CD14-positive monocyte (primary cell): ENCODE data around the gene BEND7. TPM values are rescaled to one million over a fixed set of nuclear protein-coding genes. Genes with fewer than 3 reads are reported as not detected.

Experiments used
- DNase-seq, 3 donors: peaks; one replicate each; pipeline ENCODE4 v3.0.0-alpha.2; 2011 to 2022
- H2AFZ ChIP-seq: 2 replicates; pipeline ENCODE4 v1.6.0; 2012; ENCODE audit warnings: mild to moderate bottlenecking, low read depth, low read length, inconsistent platforms; ENCODE audit not compliant: insufficient read depth, poor library complexity, severe bottlenecking
- H3K27ac ChIP-seq, 2 donors: 1 replicate in 1 of 2; 2 replicates in 1 of 2; pipeline ENCODE4 v1.5.1; 2012 to 2013; ENCODE audit warnings: low read length in 2 of 2, control low read depth in 1 of 2, inconsistent platforms in 1 of 2, low read depth in 1 of 2, mild to moderate bottlenecking in 1 of 2
- H3K27me3 ChIP-seq, 2 donors: one replicate each; pipeline versions ENCODE4 v1.6.0 to v1.6.1; 2011 to 2013; ENCODE audit warnings: low read length in 2 of 2; ENCODE audit not compliant: control insufficient read depth in 2 of 2, insufficient read depth in 2 of 2
- H3K36me3 ChIP-seq, 2 donors: replicated peaks in 1 of 2; 1 replicate in 1 of 2; 2 replicates in 1 of 2; pipeline versions ENCODE4 v1.5.1 to v1.6.1; 2012 to 2013; ENCODE audit warnings: low read length in 2 of 2, control low read depth in 1 of 2, inconsistent platforms in 1 of 2, mild to moderate bottlenecking in 1 of 2; ENCODE audit not compliant: insufficient read depth in 2 of 2, control insufficient read depth in 1 of 2
- H3K4me1 ChIP-seq, 2 donors: 1 replicate in 1 of 2; 2 replicates in 1 of 2; pipeline versions ENCODE4 v1.5.1 to v1.6.1; 2012 to 2013; ENCODE audit warnings: low read length in 2 of 2, control low read depth in 1 of 2, inconsistent platforms in 1 of 2, mild to moderate bottlenecking in 1 of 2, moderate library complexity in 1 of 2; ENCODE audit not compliant: insufficient read depth in 2 of 2, control insufficient read depth in 1 of 2
- H3K4me2 ChIP-seq: replicated peaks from 2 replicates; pipeline ENCODE3; 2012; ENCODE audit warnings: low read length, moderate library complexity, mild to moderate bottlenecking; ENCODE audit not compliant: poor library complexity, severe bottlenecking; ENCODE audit errors: extremely low read depth
- H3K4me3 ChIP-seq, 3 experiments: fragments of 200-600 bp in 1 of 3; sonication (generic) in 1 of 3; replicated peaks in 1 of 3; 1 replicate in 2 of 3; 2 replicates in 1 of 3; pipeline ENCODE4 v1.5.1; 2011 to 2013; ENCODE audit warnings: low read length in 3 of 3, mild to moderate bottlenecking in 3 of 3, control low read depth in 2 of 3, low read depth in 2 of 3, inconsistent platforms in 1 of 3, moderate library complexity in 1 of 3
- H3K79me2 ChIP-seq: 2 replicates; pipeline ENCODE4 v1.6.0; 2012; ENCODE audit warnings: mild to moderate bottlenecking, control low read depth, inconsistent platforms, low read length, moderate library complexity; ENCODE audit not compliant: insufficient read depth
- H3K9ac ChIP-seq: 2 replicates; pipeline ENCODE4 v1.6.0; 2017; ENCODE audit warnings: low read length, mild to moderate bottlenecking; ENCODE audit not compliant: insufficient read depth, poor library complexity, severe bottlenecking
- H3K9me3 ChIP-seq, 2 donors: replicated peaks in 1 of 2; 1 replicate in 1 of 2; 2 replicates in 1 of 2; pipeline versions ENCODE4 v1.5.1 to v1.6.1; 2012 to 2013; ENCODE audit warnings: low read length in 2 of 2, control low read depth in 1 of 2; ENCODE audit not compliant: control insufficient read depth in 1 of 2, insufficient read depth in 1 of 2
- H4K20me1 ChIP-seq: 2 replicates; pipeline ENCODE4 v1.6.0; 2012; ENCODE audit warnings: mild to moderate bottlenecking, low read length, control low read depth, moderate library complexity; ENCODE audit not compliant: insufficient read depth
- H3K27ac Mint-ChIP-seq, 7 donors: one replicate each; pipeline ENCODE4 v1.8.0; 2020; ENCODE audit warnings: mild to moderate bottlenecking in 7 of 7, mixed read lengths in 7 of 7, moderate library complexity in 6 of 7, inconsistent platforms in 2 of 7
- H3K27me3 Mint-ChIP-seq, 3 donors: one replicate each; pipeline ENCODE4 v1.8.0; 2021 to 2022; ENCODE audit warnings: low read depth in 3 of 3, mild to moderate bottlenecking in 3 of 3, mixed read lengths in 3 of 3, moderate library complexity in 3 of 3, inconsistent platforms in 1 of 3
- H3K36me3 Mint-ChIP-seq, 2 donors: one replicate each; pipeline ENCODE4 v1.8.0; 2020; ENCODE audit warnings: mixed read lengths in 2 of 2, inconsistent platforms in 1 of 2, mild to moderate bottlenecking in 1 of 2
- H3K4me1 Mint-ChIP-seq: one replicate; pipeline ENCODE4 v1.8.0; 2020; ENCODE audit warnings: mild to moderate bottlenecking, mixed read lengths
- H3K4me3 Mint-ChIP-seq, 2 donors: one replicate each; pipeline ENCODE4 v1.8.0; 2020; ENCODE audit warnings: mild to moderate bottlenecking in 2 of 2, mixed read lengths in 2 of 2, moderate library complexity in 1 of 2
- H3K9me3 Mint-ChIP-seq, 7 donors: one replicate each; pipeline ENCODE4 v1.8.0; 2020 to 2022; ENCODE audit warnings: mixed read lengths in 7 of 7, mild to moderate bottlenecking in 6 of 7, moderate library complexity in 6 of 7, inconsistent platforms in 2 of 7
- WGBS: methylation state at CpG from one replicate; pipeline ENCODE4 v1.1.5; 2013; ENCODE audit warnings: missing lambda C conversion rate; ENCODE audit not compliant: insufficient coverage; 5-methylcytosine and 5-hydroxymethylcytosine counted together
- intact Hi-C, 2 donors: fragments of 100-400 bp; cut with micrococcal nuclease; formaldehyde crosslinking; loops; one replicate each; pipeline versions ENCODE4 v1.15.0 to v1.15.1; 2023
- polyA plus RNA-seq, 3 donors: library from polyadenylated mRNA; depleted of rRNA in 1 of 3; unstranded in 2 of 3; stranded (reverse) in 1 of 3; fragments of 300-500 nt in 2 of 3; fragments of >200 nt in 1 of 3; fragmentation: Illumina TruSeq in 2 of 3; gene quantifications; 1 replicate in 2 of 3; 2 replicates in 1 of 3; pipeline ENCODE4 v1.2.3, GENCODE V29; 2012 to 2021
- TF ChIP-seq, protein P1 (sequence below): fragments of 200-600 bp; IDR thresholded peaks from one replicate; pipeline ENCODE4 v1.8.0; 2022; ENCODE audit warnings: antibody characterized with exemption, mild to moderate bottlenecking

BEND7 gene
- polyA plus RNA-seq, 3 donors = 0.65 TPM; not detected in 2

DNA sequence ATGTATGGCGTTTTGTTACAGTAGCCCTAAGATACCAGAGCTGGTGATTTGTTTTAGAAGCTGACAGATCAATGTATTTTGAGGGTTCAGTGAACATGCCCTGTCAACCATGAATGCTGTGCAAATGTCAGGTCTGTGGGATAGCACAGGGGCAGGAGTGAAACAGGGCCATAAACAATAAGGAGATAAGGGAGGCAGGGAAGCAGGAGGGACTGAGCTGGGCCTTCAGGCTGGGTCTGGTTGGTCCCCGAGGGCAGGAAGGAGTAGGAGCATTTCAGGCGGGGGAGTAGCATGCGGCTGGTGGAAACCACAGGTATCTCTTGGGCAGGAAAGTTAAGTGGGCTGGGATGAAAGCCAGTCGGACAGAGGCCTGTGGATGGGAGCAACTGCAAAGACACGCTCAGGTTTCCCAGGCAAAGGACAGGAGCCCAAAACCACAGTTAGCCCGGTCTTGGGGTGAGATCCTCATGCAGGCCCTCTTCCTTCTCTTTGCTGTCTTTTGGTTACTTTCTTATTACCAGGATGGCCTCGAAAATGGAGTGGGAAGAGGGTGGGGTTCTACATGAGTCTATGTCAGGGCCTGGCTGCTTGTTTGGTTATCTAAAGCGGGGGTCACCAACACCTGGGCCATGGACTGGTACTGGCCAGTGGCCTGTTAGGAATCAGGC, 111.2 kb downstream of the BEND7 start:
- no peak overlapping the region for H3K4me3 ChIP-seq
- H3K9me3 ChIP-seq = peaks cover 0 to 2% of the 10 kb centered on the region in 2 donors
- no peaks in the 10 kb centered on the region for H3K79me2 ChIP-seq
- no peaks in the 10 kb centered on the region for H3K27me3 ChIP-seq
- intact Hi-C loops = no loop called here
- no peak overlapping the region for H3K27ac ChIP-seq
- Mint-ChIP-seq H3K27ac (no peak overlapping the region), H3K4me3 (no peak overlapping the region), H3K27me3 (peaks cover 0 to 4% (median 2%) of the 10 kb centered on the region in 3 donors), H3K4me1 (no peaks in the 10 kb centered on the region), H3K9me3 (peaks cover 2 to 14% (median 5%) of the 10 kb centered on the region in 7 donors), H3K36me3 (no peaks in the 10 kb centered on the region)
- 98% methylated on average over 7 of the region's 9 CpGs for WGBS
- no peaks in the 10 kb centered on the region for H3K4me1 ChIP-seq
- DNase-seq = no peak
- TF ChIP-seq, protein P1, sequence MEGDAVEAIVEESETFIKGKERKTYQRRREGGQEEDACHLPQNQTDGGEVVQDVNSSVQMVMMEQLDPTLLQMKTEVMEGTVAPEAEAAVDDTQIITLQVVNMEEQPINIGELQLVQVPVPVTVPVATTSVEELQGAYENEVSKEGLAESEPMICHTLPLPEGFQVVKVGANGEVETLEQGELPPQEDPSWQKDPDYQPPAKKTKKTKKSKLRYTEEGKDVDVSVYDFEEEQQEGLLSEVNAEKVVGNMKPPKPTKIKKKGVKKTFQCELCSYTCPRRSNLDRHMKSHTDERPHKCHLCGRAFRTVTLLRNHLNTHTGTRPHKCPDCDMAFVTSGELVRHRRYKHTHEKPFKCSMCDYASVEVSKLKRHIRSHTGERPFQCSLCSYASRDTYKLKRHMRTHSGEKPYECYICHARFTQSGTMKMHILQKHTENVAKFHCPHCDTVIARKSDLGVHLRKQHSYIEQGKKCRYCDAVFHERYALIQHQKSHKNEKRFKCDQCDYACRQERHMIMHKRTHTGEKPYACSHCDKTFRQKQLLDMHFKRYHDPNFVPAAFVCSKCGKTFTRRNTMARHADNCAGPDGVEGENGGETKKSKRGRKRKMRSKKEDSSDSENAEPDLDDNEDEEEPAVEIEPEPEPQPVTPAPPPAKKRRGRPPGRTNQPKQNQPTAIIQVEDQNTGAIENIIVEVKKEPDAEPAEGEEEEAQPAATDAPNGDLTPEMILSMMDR = no peak
- H3K9ac ChIP-seq = no peak overlapping the region
- no peak overlapping the region for H2AFZ ChIP-seq
- no peak overlapping the region for H3K4me2 ChIP-seq
- H4K20me1 ChIP-seq = no peaks in the 10 kb centered on the region
- no peaks in the 10 kb centered on the region for H3K36me3 ChIP-seq

- Histone ChIP-seq H3K79me2 (no peaks in the 10 kb centered on the region), H3K9me3 (peaks cover 0 to 2% of the 10 kb centered on the region in 2 donors), H3K27me3 (no peaks in the 10 kb centered on the region), H3K9ac (no peak overlapping the region), H3K36me3 (no peaks in the 10 kb centered on the region), H3K27ac (no peak overlapping the region), H4K20me1 (no peaks in the 10 kb centered on the region), H3K4me3 (no peak overlapping the region), H3K4me2 (no peak overlapping the region), H2AFZ (no peak overlapping the region), H3K4me1 (no peaks in the 10 kb centered on the region)
- peaks cover 2 to 14% (median 7%) of the 10 kb centered on the region in 7 donors for H3K9me3 Mint-ChIP-seq
- H3K27me3 Mint-ChIP-seq = peaks cover 0 to 4% (median 2%) of the 10 kb centered on the region in 3 donors
- WGBS = 100% methylated on average over 1 of the region's 2 CpGs
- no peaks in the 10 kb centered on the region for H3K4me1 Mint-ChIP-seq
- H3K36me3 Mint-ChIP-seq = no peaks in the 10 kb centered on the region
- intact Hi-C loops = no loop called here
- TF ChIP-seq, protein P1 = no peak
- H3K27ac Mint-ChIP-seq = no peak overlapping the region
- H3K4me3 Mint-ChIP-seq = no peak overlapping the region
- DNase-seq = no peak
Measured at GRCh38 chr10:13416760-13417159, 112.1 kb downstream of the BEND7 start.
